Suprapubic skin (tissue), 4 donors: Measurements from ENCODE around the gene RNF111.

Source experiments
- CTCF ChIP-seq, 2 donors: fragments of 200-600 bp in 1 of 2; fragments of 450-650 bp in 1 of 2; sonication (generic) in 1 of 2; IDR thresholded peaks; one replicate each; pipeline ENCODE4 v1.5.1; 2016 to 2019; ENCODE audit warnings: antibody characterized with exemption in 2 of 2, mild to moderate bottlenecking in 1 of 2, moderate library complexity in 1 of 2
- EP300 ChIP-seq: sonication (generic); formaldehyde crosslinking; IDR thresholded peaks from one replicate; pipeline ENCODE4 v1.6.1; 2017; ENCODE audit warnings: antibody characterized with exemption
- POLR2A ChIP-seq, 2 donors: fragments of 450-650 bp; IDR thresholded peaks; one replicate each; pipeline ENCODE4 v1.6.1; 2017; ENCODE audit warnings: antibody characterized with exemption in 2 of 2, mild to moderate bottlenecking in 2 of 2, moderate library complexity in 2 of 2
- POLR2AphosphoS5 ChIP-seq, 3 donors: sonication (generic); formaldehyde crosslinking; IDR thresholded peaks; one replicate each; pipeline ENCODE4 v1.6.1; 2017; ENCODE audit warnings: antibody characterized with exemption in 3 of 3

- TF ChIP-seq CTCF (IDR thresholded peaks at IDR 0.05) (no peak), POLR2A (IDR thresholded peaks at IDR 0.05) (no peak), EP300 (no peak), POLR2AphosphoS5 (IDR thresholded peaks at IDR 0.05) (no peak)
Observed at GRCh38 chr15:59018833-59019232, 31.4 kb downstream of the RNF111 start.
